Stimulated activated CD8-positive, alpha-beta memory T cell treated with anti-CD3 and anti-CD28 coated beads, Interleukin-2, amount 100 ng/mL, for 48 hours (primary cell): ENCODE results near the gene SLC19A1.
A peak's percentile ranks its signal among the peaks of the same experiment; 100 is the strongest.

Source experiments
- DNase-seq, 2 donors: peaks; one replicate each; pipeline ENCODE4 v3.0.0-alpha.2; 2020; ENCODE audit warnings: low read depth in 2 of 2

The SLC19A1 gene

DNA sequence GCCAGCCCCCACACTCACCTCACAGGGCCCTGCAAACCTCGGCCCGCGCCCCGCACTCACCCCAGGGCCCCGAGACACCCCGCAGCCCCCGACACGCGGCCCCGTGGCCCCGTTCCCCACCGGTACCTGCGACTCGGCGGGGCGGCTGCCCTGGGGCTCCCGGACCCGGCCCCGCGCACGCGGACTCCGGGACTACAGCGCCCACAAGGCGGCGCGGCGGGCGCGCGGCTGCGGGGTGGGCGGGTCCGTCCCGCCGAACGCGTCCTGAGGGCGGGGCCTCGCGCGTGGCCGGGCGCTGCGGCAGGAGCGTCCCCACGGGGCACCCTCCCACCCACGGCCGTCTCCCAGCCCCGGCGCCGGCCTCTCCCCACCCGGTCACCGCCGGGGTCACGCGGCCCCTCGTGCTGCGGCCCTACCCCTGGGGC is at the start of gene SLC19A1:
SLC19A1 (minus strand) TSS at position 199 of the 425 bp plus-strand sequence. CDS start 4,481 bp downstream, outside the sequence.
- DNase-seq = peak; percentile 63 to 71

DNA sequence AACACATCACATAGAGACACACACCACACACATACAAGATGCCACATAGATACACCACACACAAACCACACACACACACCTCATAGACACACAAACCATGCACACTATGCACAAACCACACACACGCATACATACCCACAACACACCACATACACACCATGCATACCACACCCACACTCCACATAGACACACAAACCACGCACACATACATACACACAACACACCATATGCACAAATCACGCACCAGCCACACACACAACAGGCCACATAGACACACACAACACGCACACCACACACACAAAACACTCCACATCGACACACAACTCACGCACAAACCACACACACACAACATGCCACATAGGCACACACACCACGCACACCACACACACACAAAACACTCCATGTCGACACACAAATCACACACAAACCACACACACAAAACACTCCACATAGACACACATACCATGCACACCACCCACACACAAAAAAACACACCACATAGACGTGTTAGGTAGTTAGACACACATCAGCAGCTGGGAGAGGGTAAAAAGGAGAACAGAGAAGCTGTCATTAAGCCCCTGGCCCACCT is 49.5 kb upstream of the SLC19A1 start:
- DNase-seq = no peak

DNA sequence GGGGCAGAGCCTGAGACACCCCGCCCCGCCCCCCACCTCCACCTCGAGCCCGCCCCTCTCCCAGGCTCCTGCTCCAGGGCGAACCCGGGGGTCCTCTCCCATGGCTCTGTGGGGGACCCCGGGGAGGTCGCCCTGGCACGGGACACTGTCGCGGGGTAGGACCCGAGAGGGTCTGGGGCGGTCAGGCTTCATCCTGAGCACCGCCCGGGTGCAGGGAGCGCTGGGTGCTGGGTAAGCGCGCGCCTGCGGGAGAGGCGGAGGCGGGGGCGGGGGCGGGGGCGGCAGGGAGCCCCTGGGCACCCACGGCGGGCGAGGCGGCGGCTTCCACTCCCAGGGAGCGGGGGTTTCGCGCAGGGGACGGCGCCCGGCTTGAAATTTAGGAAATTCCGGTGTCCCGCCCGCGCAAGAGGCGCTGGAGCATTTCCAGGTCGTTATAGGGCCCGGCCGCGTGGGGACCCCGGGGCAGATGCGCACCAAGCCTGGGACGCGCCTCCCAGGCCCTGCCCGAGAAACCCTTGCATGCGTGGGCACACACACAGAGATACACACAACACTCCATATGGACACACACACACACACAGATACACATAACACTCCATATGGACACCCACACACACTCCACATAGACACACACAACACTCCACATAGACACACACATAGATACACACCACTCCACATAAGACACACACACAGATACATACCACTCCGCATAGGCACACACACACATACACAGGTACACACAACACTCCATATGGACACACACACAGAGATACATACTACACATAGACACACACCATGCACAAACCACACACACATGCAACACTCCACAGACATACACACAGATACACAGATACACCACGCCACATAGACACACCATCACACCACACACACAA is 48.7 kb upstream of the SLC19A1 start:
- peak; percentile 31 to 51 for DNase-seq

DNA sequence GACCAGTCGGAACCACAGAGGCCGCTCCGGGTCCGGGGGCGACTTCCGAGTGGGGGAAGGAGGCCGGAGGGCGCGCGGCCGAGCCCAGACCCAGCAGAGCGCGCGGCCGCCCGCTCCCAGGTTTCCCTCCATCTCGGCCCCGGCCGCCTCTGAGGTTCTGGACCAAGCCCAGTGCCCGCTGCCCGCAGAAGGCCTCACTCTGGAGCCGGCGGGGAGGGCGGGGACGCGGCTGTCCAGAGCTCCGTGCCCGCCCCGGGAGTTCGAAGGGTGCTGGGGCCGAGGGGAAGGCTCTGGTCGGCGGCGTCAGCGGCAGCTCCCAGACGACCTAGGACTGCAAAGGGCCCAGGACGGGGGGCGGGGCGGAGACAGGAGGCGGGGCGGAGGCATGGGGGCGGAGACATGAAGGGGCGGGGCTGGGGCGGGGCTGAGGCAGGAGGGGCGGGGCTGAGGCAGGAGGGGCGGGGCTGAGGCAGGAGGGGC is 48.0 kb upstream of the SLC19A1 start:
- peak; percentile 65 to 66 for DNase-seq

DNA sequence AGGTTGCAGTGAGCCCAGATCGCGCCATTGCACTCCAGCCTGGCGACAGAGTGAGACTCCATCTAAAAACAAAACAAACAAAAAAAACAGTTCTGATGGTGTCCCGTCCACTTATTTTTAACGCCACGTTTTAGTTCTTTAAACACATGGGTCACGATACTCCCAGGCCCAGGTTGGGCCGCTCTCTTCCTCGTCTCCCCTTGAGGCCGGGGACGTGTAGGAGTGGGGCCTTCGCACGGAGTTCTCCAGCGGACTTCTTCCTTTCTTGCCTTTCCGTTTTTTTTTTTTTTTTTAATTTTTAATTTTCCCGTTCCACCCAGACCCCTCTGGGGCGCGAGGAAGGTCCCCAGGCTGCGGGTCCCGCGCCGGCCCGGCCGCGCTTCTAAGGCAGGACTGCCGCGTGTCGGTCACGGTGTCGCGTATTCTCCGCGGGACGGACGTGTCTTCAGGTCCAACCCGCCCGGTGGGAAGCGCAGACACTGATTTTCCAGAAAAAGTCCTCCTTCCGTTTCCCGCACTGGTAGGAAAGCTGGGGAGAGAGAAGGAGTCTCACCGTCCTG is 47.5 kb upstream of the SLC19A1 start:
- no peak for DNase-seq

DNA sequence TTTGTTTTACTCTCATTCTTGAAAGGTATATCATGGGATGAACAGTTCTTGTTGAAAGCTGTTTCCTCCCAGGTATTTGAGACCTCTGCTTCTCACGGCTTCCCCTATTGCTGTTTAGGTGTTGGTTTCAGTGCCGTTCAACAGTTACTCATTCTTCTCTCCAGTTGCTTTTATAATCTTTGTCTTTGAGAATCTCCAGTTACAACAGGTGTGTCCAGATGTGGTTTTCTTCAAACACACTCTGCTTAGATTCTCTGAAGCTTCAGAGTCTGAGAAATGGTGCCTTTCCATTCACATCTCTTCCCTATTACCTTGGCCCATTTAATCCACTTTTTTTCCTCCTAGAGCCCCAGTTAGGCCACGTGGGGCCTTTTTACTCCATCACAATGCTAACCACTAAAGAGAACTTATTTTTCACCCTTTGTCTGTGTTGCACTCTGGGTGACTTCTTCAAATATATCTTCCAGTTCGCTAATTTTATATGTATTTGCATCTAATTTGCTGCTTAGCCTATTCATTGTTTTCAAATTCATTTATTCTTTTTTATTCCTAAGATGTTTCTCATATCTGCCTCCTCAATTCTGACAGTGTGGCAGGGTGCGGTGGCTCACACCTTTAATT is 46.7 kb upstream of the SLC19A1 start:
- DNase-seq = no peak

DNA sequence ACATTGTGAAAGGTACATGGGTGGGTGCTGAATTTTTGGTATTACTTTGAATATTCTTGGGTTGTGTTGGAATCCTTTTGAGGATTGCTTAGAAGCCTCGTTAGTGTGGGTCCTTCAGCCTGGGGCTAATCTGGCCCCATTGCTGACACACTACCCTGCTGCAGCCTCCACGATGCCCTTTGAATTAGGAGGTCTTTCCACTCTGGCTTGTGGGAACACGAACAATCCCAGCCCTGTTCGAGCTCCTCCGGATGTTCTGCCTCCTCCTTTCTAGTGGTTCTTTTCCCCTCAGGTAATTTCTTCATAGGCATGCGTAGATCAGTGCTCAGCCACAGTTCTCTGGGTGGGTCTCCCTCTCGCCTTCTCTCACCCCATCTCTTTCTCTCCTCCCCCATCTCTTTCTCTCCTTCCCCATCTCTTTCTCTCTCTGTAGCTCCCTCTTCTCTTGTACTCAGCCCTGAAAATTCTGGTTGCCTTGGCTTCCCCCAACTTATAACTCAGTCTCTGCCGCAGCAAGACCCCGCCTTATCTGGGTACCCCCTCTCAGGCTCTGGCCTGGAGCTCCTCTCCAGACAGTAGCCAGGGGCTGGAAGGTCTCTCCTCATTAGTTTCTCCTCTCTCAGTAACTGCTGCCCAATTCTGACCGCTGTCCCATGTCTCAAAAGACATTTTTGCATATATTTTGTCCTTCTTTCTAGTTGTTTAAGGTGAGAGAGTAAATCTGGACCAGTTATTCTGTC is 46.0 kb upstream of the SLC19A1 start:
- no peak for DNase-seq

DNA sequence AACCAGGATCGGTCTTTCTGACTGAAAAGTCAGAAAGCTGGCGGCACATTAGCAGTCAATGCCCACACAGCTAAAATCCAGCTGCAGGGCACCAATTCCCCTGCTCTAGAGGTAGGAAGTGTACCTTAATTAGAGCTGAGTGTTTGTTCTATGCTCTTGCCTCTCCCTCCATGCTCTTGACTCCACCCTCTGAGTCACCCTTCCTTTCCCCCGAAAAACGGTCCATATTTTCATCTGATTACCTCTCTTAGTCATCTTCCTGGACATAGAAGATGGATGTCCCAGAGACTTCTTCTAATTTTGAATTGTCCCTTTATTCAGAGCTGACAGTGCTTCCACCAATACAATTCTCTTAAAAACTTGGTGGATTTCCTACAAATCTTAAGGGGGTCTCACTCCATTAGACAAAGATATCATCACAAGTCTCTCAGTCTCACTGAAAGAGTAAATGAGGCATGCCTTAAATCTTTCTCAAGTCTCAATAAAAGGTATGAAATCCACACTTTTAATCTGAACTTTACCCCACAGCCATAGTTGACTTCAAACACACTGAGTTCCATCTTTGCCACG is 44.1 kb upstream of the SLC19A1 start:
- no peak for DNase-seq

DNA sequence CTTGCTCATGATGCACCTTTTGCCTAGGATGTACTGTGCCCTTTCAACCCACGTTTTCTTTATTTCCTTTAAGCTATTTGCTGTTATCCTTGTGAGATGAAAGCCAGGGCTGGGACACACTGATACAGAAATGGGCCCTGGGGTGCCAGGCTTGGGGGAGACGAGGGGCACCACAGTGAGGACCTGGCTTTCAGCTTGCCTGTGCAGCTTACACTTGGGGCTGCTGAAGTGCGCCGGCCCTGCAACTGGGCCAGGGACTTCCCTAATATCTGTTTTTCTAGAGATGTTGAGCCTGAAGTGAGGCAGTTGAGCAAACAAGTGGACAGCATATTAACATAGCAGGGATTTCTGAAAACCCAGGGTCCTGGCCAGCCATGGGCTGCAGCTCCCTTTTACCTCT is 42.5 kb upstream of the SLC19A1 start:
- no peak for DNase-seq

DNA sequence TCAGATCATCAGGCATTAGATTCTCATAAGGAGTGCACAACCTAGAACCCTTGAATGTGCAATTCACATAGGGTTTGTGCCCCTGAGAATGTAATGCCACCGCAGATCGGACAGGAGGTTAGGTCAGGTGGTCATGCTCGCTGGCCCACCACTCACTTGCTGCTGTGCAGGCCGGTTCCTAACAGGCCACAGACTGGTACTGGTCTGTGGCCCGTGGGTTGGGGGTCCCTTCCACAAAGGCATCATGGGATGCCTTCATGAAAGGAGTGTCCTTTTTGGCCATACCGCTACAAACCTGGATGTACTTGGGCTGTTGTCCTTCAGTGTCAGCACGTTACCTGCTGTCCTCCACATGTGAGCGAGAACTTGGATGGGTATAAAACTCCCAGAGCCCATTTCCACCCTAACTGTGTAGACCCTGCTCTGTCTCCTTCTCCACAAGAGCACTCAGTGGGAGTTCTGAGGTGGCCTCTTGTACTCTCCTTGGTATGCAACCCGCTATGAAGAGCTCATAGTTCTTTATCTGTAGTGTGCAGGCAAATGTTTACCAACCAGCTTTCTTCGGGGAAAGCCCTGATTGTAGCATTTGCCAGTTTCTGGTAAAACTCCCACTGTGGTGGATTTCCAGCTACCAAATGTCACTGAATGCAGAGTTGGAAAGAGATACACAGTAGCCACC is 41.7 kb upstream of the SLC19A1 start:
- DNase-seq = no peak

DNA sequence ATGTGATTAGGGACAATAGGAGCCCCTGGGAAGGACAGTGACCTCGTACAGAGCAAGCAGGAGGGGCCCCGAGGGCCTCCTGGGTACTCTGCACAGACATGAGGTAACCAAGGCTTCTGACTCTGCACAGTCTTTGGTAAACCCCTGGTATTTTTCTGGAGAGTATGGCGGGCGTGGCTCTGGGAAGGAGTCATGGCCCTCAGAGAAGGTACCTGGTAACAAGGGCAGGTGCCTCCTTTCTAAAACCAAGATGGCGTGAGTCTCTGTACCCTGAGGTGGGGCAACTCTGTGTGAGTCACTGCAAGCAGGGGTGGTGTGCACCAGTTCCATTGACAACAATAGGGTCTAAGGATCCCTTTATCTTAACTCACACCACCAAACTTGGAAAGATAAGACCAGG is 39.9 kb upstream of the SLC19A1 start:
- DNase-seq = no peak

DNA sequence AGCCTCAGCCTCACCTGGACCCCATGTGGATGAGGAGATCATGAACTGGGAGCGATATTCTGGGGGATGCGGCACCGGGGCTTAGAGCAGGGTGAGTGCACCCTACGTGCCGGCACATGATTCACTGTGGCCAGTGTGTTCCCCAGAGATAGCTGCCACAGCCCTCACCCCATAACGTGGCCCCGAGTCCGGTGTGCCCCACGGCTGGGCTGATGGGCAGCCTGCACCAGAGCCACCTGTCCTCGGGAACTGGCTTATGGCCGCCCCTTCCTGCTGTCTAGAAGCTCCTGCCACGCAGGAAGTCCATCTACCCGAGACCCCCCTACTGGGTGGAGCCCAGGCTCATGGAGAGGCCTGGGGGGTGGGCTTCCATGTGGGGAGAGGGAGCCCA is 39.1 kb upstream of the SLC19A1 start:
- no peak for DNase-seq

DNA sequence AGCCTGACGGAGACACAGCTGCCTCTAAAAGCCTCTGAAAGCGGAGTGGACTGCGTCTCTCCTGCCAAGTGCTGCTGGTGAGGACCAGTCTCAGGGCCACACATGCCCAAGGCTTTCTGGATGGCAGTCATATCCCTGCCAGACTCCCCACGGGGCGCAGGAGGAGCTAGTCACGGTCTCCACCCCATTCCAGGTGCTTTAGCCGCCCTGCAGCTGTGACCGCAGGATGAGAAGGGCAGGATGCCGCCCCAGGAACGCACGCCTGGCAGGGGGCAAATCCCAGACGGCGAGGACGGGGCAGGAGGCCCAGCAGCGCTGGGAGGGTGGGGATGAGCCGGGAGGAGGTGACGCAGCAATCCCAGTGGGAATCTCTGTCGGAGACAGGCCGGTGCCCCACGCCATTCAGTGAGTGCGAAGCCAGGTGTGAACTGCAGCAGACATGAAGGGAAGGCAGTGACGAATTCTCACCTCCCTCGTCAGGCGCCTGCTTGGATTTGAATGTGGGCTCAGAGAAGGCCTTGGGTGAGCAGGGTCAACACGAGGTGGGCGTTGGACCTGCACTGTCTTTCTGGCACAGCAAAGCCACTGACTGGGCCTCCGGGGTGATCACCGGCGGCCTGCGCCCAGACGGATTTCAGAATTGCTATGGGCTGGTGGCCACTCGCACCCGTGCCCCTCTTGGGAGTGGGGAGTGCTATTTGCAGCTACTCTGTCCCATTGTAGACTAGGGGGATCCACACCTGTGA is 38.5 kb upstream of the SLC19A1 start:
- DNase-seq = no peak

DNA sequence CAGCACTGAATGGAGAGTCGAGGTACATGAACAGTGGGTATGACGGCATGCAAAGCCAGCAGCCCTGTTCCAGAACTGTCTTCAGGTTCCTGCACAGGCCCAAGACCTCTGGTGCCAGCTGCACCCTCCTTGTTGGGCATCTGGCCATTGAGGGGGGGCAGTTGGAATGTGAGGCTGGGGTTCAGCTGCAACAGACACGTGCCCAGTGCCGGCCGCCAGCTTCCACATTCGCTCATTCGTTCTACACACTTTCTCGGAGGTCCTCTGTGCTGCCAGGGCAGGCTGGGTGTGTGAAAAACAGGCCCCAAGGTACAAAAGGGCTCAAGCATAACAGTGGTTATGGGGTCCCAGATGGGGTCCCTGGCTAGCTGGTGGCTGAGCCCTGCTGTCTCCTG is 37.9 kb upstream of the SLC19A1 start:
- no peak for DNase-seq

DNA sequence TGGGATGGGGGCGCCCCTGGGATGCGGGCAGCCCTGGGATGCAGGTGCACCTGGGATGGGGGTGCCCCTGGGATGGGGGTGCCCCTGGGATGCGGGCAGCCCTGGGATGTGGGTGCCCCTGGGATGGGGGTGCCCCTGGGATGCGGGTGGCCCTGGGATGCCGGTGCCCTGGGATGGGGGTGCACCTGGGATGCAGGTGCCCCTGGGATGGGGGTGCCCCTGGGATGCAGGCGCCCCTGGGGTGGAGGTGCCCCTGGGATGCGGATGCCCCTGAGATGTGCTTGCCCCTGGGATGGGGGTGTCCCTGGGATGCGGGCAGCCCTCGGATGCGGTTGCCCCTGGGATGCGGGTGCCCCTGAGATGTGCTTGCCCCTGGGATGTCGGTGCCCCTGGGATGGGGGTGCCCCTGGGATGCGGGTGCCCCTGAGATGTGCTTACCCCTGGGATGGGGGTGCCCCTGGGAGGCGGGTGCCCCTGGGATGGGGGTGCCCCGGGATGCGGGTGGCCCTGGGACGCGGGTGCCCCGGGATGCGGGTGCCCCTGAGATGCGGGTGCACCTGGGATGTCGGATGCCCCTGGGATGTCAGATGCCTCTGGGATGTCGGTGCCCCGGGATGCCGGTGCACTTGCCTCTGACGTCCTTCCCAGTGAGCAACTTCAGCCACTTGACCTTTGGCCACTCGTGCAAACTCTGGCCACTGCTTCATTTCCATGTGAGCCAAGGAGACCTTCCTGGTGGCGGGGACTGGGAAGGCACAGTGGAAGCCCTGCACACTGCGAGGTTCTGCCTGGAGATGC is 37.3 kb upstream of the SLC19A1 start:
- no peak for DNase-seq

DNA sequence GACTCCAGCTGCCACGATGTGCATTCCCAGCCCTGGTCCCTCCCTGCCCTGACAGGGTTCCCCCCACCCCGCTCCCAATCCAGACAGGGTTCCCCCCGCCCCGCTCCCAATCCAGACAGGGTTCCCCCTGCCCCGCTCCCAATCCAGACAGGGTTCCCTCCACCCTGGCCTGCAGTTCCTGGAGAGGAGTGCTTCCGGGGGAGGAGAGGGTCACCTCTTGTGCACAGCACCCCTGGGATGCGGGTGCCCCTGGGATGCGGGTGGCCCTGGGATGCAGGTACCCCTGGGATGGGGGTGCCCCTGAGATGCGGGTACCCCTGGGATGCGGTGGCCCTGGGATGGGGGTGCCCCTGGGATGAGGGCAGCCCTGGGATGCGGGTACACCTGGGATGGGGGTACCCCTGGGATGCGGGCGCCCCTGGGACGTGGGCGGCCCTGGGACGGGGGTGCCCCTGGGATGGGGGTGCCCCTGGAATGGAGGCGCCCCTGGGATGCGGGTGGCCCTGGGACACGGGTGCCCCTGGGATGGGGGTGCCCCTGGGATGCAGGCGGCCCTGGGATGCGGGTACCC is 36.7 kb upstream of the SLC19A1 start:
- DNase-seq = no peak

DNA sequence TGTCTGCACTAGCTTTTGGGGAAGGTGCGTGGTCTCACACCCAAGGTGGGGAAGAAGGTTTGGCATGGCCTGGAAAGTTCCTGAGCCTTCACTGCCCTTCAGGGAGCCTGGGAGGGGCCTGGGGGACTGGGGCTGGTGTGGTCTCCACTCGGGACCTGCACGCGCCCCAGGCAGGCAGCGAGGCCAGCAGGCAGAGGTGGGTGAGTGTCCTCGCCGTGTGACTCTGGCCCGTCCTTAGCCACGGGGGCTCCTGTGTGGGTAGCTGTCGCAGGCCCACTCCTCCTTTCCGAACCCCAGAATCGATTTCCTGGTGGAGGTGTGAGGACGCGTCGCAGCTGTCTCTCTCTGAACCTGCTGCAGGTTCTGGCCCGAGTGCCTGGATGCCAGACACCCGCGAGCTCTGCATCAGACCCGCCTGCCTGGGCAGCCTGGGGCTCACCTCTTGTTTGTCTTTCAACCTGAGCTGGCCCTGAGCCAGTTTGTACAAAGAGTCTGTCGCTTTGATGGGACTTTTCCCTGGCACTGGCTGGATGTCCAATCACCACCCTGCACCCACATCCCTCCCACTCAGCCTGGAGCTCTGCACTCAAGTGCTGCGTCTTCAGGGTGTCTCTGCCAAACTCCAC is 36.0 kb upstream of the SLC19A1 start:
- no peak for DNase-seq

DNA sequence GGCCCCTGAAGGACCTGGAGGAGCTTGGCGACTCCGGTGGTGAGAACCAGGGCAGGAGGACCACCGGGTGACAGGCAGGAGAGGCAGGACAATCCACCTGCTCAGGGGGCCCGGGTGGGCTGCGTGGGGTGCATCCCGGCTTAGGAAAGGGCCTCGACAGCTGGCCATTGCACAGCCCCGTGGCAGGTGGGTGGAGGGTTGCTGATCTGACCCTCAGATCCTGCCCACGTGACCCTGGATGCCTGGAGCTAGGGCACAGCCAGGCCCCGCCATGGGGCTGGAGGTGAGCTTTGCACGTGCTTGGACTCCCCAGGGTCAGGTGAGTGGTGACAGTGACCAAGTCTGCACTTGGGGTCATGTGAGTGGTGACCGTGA is 35.5 kb upstream of the SLC19A1 start:
- no peak for DNase-seq
